GM21381 (cell line): ENCODE measurements around the gene SMYD3.
"Not testable (repeated sequence)": the region's sequence is repeated elsewhere in the genome, so short reads cannot be mapped to it uniquely, and the experiment has no call there.

Experiments used
- ATAC-seq: cut with Tn5 transposase; IDR thresholded peaks from one replicate; pipeline ENCODE4 v1.9.1; 2021; ENCODE audit warnings: mild to moderate bottlenecking, moderate library complexity; ENCODE audit not compliant: unreplicated experiment

The SMYD3 gene

DNA sequence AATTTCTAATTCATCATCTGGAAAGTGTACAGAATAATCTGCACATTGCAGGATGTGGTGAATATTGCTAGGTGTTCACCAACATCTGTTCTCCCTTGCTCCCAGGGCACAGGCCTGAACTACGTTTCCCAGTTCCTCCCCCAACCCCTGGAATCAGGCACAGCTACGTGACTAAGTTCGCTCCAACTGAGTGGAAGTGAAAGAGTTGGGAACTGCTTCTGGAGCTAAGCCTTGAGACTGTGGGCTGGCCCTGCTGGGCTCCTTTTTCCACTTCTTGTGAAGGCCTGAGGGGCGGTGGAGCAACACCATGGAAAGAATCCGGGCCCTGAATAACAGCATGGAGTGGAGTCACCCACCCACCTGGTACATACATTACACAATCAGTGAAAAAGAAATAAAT lies 534.6 kb downstream of the SMYD3 start:
- ATAC-seq, result no peak

DNA sequence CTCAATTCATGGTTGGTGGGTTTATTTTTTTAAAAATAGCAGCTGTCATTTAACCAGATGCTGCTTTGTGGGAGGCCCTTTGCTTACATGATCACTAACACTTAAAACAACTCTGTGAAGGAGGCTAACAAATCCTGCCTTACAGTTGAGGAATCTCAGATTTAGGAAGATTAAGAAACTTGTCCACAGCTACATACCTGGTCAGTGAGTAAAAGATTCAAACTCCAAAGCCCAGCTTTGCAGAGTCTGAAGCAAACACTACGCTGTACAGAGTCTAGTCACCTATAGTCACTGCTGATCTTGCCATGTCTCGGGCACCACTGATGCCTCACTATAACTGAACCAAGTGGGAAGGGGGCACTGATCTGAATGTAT lies 535.4 kb downstream of the SMYD3 start:
- ATAC-seq, result no peak

DNA sequence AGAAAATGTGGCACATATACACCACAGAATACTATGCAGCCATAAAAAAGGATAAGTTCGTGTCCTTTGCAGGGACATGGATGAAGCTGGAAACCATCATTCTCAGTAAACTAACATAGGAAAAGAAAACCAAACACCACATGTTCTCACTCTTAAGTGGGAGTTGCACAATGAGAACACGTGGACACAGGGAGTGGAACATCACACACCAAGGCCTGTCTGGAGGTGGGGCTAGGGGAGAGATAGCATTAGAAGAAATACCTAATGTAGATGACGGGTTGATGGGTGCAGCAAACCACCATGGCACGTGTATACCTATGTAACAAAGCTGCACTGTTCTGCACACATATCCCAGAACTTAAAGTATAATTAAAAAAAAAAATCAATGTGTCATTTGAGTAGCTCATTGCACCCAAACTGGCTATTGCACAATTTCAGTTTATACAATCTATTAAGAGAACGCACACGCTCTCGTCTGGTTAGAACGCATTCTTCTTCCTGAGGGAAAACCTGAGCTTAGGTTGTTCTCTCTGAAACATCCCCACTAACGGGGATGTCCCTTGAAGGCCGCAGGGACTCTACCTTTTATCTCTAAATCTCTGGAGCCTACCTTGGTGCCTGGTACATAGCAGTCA lies 535.9 kb downstream of the SMYD3 start:
- not testable (repeated sequence) for ATAC-seq

DNA sequence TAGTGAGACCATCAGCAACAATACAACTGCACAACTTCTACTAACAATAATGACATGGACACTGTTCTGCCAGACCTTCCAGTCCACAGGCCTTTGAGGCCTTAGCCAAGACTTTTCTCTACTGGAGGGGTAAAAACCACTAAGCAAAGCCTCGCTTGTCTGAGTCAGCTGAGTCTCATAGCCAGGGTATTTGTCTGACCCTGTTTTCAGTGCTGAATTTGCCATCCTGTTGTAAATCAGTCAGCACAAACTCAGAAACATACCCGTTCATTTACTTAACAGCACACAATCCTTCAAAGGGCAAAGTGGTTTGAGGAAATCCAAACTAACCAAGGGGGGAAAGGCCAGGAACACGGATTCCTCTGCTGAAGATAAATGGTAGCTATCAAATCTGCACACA lies 537.8 kb downstream of the SMYD3 start:
- no peak for ATAC-seq

DNA sequence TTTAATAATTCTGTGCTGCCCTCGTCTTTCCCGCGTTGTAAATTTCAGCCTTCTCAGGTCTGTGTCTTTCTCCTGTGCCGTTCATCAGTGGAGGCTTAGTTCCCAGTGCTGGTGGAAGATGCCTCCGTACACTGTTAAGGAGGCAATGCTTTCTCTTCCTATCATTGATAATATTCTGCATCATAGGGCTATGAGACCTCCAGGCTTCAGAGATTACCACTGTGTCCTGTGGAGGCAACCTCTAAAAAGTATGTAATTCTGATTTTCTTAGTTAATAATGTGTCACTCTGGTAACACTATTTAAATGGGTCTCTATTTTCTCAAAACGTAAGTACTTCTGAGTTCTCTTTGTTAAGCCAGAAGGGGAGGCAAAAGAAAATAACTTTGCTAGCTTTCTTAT lies 538.3 kb downstream of the SMYD3 start:
- no peak for ATAC-seq

DNA sequence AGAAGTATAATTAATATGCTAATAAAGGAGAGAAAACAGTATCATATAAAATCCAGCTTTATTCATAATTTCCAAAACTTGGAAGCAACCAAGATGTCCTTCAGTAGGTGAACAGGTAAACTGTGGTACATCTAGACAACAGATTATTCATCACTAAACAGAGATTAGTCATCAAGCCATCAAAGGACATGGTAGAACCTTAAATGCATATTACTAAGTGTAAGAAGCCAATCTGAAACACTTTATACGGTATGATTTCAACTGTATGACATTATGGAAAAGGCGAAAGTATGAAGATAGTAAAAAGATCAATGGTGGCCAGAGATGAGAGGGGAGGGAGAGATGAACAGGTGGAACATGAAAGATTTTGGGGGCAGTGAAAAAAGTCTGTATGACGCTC lies 541.7 kb downstream of the SMYD3 start:
- no peak for ATAC-seq

DNA sequence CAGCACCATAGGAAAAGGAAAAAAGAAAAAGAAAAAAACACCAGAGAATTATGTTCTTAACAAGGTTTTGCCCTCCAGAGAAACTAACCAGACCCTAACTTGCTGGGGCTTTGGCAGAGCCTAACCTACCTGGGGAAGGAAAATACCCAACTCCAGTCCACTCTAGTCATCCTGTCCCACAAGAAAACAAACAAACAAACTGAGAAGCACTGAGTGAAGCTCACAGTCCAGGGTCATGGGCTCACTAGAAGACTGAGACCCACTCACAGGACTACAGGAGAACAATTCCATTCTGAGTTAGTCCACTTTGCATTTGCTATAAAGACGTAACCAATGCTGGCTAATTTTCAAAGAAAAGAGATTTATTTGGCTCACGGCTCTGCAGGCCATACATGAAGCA lies 543.4 kb downstream of the SMYD3 start:
- ATAC-seq, result no peak

DNA sequence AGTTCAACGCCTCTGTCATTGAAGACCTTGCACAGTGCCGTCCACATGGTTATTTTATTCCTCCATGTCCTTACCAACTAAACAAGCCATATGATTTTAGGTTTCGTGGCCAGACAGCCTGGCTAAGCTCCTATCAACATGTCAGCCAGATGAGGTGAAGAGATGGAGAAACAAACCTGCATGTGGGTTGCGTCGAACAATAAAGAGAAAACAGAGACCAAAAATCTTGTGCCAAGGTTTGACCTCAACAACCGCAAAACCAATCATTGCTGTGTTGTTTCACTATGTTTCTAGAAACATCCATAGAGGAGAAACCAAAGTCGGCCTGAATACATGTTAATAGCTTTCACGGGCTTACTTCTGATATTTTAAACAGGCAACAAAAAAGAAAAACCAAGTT lies 544.6 kb downstream of the SMYD3 start:
- no peak for ATAC-seq

DNA sequence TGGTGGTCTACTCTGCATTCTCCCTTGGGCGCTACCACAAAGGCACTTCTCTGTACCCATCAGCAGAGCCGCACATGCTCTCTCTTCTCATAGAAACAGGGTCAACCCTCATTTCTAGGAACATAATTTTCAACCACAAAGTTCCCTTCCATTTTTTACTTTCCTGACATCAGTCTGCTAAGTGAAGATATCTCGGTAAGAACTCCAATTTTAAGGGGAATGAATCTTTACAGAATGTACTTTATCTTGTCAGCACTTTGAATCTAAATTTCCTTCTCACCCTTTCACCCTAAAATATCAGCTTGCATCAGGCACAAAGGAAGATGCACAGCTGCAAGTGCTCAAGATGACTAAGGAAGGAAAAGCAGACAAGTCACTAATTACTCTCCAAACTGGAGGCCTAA lies 545.9 kb downstream of the SMYD3 start:
- no peak for ATAC-seq

DNA sequence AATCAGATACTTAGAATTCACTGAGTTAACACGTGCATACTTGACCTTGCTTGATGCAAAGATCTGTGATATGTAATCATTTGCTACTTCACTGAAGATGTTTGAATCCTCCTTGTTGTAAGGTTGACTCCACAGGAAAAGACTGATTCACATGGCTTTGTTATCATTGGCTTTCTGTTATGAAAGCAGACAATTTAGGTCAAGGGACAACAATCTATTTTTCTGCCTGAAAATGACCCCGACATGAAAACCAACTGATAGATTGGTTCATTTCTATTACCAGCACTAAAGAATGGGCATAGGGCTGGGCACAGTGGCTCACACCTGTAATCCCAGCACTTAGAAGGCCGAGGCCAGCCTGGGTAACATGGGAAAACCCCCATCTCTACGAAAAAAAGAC lies 546.9 kb downstream of the SMYD3 start:
- no peak for ATAC-seq

DNA sequence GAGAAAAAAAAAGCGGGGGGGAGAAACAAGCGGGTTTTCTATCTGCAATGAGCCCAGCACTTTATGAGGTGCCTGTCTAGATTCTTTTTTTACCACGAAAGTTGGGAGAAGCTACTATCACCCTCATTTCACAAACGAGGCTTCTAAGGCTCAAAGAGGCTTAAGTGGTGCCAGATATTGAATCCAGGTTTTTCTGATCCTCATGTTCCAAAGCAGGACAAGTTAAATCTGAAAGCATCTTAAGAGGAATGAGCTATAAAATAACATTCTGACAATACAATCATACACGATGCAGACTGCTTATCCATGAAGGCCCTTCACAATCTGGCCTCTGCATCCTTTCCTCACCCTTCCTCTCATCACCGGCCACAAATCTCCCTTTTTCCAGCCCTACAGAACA lies 549.1 kb downstream of the SMYD3 start:
- no peak for ATAC-seq

DNA sequence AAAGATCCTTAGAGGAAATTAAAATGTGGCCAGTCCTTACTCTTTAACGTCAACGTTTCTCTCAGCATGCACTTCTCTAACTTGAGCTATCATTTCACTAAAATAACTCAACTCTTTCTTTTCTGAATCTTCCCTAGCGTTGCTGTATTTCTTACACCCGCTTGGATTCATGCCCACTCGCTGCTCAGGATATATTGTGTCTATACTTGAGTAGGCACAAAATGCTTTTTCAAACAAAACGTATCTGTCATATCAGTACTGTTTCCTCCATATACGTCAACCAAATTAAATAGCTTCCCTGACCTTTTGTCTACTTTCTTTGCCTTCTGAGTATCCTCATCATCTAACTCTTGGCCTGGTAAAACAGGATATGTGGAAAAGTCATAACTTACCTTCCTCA lies 549.7 kb downstream of the SMYD3 start:
- ATAC-seq, result no peak

DNA sequence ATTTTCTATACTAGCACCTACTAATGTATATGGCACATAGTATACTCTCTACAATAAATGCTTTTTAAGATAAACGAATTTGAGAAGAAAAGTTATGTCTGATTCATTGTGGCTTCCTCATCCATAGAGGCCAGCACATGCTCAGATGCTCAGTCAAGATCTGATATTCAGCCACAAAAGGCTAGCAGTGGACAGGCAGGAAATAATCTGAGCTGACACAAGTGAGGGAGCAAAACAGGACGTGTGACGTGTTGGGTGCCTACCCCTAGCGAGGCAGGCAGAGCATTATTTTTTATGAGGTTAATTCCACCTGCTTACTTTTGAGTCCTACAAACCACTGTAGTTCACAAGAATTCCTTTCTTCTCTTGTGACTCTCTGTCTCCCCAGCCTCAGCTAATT lies 550.9 kb downstream of the SMYD3 start:
- ATAC-seq, result no peak

DNA sequence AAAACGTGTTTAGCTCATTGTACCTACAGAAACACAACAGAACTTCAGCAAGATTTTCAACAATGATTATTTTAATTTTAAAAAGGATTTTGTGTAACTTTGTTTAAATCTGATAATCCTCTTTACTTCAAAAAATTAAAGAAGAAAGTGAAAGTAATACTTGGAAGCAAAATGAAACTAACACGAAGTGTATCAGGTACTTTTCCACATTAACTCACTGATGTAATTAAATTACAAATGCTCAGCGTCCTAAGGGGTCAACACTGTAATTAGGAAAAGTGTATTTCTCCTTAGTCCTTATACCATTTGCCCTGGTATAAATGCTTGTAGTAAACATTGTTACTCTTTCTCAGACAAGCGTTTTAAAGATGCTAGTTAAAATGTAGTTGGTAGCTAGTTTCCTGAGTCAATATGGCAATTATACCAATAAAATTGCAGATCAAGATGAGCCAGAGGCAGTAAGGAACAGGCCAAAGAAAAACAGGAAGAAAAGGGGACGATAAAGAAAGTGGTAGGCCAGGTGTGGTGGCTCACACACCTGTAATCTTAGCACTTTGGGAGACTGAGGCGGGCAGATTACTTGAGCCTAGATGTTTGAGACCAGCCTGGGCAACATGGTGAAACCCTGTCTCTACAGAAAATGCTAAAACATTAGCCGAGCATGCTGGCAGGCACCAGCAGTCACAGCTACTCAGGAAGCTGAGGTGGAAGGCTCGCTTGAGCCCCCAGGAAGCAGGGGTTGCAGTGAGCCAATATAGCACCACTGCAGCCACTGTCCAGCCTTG lies 553.0 kb downstream of the SMYD3 start:
- peak; percentile 46 for ATAC-seq

DNA sequence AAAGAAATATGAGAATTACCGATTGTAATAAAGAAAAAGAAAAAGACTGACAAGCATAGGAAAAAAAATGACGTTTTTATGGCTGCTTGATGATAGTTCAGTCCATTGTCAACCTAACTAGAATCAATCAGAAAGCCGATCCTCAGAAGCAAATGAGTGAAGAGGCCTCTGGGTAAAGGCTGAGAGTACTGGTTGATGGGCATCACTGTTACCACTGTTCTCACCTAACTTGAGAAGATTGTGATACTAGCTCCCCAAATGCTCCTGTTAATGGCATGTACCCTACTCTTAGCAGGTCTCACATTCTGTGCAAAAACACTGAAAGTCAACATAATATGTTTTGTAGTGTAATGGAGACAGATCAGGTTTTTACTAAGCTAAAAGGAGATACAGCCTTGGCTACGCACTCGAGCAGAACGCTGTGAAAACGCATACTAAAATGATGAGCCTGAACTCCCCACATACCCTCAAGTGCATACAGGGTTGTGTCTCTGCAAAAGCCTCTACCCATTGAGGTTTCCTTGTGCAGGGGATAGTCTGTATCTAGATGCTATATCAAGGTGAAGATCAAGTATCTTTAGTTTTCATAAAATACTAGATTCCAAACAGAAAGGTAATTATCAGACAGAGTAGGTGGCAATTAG lies 554.6 kb downstream of the SMYD3 start:
- ATAC-seq, result no peak

DNA sequence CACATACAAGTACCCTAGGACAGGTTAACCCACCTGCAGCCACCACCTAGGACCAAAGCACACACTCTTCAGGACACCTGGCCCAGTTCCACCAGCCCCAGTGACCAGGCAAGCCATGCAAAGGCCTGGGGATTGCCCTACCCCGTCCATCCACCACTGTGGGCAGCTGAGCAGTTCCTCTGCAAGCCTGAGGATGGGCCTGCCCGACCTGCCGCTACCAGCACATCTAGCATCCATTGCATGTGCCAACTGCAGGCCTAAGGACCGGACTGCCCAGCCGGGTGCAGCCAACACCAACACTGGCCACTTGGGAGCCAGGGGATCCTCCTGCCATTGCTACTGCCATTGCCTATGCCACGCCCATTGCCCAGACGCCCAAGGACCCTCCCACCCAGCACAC lies 558.3 kb downstream of the SMYD3 start:
- no peak for ATAC-seq

DNA sequence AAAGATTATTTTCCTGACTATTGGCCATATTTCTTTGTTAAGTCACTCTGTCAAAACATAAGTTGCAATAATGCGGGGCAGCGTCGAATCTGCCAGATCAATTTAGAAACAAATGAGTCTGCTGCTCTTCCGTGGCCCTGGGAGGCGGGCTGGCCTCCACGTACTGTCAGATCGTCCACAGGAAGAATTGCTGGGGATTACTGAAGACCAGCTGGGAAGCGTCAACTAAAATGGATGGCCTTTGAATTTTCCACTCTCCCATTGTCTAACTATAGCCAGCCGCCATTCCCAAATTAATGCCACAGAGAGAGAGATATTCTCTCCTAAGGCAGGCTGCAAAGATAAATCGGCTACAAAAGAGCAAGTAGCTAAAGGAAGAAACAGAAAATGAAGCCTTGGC lies 560.2 kb downstream of the SMYD3 start:
- ATAC-seq, result no peak

DNA sequence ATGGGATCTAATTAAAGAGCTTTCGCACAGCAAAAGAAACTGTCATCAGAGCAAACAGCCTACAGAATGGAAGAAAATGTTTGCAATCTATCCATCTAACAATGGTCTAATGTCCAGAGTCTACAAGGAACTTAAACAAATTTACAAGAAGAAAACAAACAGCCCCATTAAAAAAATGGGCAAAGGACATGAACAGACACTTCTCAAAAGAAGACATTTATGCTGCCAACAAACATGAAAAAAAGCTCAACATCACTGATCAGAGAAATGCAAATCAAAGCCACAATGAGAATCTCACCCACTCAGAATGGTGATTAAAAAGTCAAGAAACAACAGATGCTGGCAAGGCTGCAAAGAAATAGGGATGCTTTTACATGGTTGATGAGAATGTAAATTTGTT lies 561.9 kb downstream of the SMYD3 start:
- not testable (repeated sequence) for ATAC-seq

DNA sequence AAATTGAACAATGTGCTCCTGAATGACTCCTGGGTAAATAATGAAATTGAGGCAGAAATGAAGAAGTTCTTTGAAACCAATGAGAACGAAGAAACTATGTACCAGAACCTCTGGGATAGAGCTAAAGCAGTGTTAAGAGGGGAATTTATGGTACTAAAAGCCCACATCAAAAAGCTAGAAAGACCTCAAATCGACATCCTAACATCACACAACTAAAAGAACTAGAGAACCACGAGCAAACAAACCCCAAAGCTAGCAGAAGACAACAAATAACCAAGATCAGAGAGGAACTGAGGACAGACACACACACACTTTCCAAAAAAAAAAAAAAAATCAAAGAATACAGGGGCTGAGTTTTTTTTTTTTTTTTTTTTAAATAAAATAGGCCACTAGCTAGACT lies 564.2 kb downstream of the SMYD3 start:
- no peak for ATAC-seq

DNA sequence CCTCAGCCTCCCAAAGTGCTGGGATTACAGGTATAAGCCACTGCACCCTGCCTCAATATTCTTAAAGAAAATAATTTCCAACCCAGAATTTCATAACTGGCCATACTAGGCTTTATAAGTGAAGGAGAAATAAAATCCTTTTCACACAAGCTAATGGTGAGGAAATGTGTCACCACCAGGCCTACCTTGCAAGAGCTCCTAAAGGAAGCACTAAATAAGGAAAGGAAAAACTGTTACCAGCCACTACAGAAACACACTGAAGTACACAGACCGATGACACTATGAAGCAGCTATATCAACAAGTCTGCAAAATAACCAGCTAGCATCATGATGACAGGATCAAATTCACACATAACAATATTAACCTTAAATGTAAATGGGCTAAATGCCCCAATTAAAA lies 565.3 kb downstream of the SMYD3 start:
- not testable (repeated sequence) for ATAC-seq

DNA sequence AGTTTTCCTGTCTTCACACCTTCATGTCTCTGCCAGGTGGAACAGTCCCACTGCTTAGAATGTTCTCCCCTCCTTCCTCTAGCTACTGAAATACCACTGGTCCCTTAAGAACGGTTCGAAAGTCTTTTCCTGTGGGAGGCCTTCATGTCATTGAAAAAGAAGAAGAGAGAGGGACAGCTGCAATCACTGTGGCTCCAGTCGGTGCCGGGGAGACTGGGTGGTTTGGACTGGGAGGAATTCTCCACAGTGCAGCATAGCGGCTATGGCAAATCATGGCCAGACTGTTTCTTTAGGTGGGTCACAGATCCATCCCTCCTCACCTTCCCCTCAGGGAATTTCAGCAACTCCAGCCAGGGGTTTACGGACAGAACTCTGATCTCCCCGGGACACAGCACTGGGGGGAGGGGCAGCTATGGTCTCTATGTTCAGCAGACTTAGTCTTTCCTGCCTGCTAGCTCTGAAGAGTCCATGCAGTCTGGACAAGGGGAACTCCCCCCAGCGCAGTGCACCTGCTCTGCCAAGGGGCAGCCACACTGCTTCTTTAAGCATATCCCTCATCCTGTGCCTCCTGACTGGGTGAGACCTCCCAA lies 567.2 kb downstream of the SMYD3 start:
- no peak for ATAC-seq

DNA sequence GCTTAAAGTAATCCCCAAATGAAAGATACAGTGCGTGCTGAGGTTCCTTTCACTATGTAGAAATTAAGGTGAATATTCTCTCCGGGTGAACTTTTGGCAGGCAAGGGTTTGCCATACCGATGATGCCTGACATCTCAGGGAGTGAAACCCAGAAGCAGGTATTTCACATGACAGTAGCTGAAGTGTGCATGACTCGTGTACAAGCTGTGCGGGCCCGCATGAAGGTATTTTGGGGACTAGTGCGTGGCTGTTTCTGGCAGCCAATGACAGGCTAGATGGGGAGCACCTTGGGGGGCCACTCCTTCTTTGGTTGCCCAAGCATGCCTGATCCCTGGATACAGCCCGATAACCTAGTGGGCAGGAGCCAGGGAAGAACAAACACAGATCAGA lies 569.0 kb downstream of the SMYD3 start:
- no peak for ATAC-seq
